Stimulated activated CD8-positive, alpha-beta memory T cell treated with anti-CD3 and anti-CD28 coated beads, Interleukin-12 subunit alpha, Interleukin-12 subunit beta, amount 100 ng/mL, for 24 hours (primary cell): Measurements from ENCODE around the gene PACS1.

Experiments
- DNase-seq: peaks from one replicate; pipeline ENCODE4 v3.0.0-alpha.2; 2020; ENCODE audit errors: extremely low read depth

Gene PACS1

DNA sequence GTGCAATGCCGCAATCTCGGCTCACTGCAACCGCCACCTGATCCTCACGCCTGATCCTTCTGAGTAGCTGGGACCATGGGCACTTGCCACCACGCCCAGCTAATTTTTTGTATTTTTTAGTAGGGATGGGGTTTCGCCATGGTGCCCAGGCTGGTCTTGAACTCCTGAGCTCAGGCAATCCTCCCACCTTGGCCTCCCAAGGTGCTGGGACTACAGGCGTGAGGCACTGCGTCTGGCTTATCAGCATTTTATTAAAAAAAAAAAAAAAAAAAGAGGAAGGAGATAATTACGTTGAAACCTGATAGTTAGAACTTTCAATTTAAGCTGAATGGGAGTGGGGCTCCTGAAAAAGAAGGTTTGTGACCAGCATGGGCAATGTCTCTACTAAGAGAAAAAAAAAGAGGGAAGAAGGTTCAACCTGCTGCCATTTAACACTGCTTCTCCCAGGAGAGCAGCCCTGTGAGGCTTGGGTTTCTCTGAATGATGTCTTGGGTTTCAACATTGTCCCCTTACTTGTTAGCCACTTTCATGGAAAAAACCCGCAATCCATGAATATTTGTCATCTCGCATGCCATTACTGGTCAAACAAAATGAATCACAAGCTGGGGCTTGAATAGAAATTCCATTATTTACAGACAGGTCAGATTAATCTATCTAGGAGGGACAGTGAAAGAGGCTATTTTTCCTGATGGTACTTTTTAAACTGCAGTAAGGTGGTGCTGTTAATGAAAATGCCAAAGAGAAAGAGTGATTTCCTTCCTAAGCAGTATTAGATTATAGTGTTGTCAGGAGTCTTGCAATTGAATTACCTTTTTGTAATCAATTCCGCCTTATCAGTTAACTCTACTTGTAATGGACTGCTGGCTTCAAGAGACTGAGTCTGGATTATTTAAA, 72.5 kb downstream of the PACS1 start:
- DNase-seq = no peak

DNA sequence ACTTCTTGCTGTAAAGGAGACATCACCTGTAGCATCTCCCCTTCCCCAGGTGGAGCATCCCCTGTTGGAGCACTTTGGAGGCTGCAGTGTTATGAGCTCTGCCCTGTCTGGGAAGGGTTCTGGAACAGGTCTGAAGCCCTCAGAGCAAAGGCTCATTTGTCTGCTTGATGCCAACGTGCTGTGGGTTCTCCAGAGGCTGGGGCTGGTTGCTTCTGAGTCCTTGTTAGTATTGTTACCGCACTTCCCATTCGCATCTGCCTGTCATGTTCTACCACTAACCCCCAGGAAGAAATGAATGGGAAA, 73.1 kb downstream of the PACS1 start:
- DNase-seq = no peak

DNA sequence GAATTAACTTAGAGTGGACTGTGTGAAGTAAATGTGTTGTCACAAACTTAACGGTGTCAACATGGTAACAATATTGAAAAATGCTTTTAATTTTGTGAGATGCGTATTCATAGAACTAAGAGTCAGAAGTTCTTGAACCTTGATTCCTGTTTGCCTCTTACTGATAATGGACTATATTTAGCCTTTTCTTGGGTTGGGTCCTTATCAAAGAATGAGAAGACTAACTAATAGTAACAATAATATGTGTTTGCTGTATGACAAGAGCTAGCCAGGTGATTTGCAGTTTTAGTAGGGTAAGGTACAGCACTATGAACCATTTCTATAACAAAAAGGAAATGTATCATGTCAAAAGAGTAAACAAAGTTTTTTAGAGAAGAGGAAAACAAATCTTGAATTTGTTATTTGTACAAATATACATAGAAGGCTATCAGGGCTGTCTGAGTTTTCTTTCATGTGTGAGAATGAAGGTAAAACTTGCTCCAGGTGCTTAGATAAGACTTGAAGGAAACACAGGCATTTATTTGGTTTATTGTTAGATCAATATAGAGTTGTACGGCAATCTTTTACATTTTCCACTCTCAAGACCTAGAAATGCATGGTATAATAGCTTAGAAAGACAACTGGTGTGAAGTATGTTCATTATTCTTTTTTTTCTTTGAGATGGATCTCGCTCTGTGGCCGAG, 74.1 kb downstream of the PACS1 start:
- no peak for DNase-seq

DNA sequence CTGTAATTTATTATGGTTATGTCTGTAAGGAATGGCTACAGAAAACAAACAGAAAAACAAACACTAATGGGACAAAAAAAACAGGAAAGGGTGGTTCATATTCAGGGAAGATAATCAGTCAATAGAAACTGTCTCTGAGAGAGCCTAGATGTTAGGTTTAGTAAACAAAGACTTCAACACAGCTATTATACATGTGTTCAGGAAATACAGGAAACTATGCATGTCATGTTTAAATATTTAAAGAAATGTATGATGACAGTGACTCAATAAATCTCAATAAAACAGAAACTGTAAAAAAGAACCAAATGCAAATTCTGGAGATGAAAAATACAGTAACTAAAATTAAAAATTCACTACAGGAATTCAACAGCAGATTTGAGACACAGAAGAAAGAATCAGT, 76.0 kb downstream of the PACS1 start:
- DNase-seq = no peak

DNA sequence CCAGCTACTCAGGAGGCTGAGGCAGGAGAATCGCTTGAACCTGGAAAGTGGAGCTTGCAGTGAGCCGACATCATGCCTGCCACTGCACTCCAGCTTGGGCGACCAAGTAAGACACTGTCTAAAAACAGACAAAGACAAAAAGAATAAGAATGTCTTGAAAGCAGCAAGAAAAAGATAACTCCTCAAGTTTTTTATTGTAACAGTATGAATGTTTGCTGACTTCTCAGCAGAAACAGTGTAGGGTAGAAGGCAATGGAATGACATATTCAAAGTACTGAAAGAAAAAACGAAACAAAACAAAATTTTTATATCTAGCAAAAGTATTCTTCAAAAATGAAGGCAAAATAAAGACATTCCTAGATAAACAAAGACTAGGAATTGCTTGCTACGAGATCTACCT, 76.9 kb downstream of the PACS1 start:
- DNase-seq = no peak

DNA sequence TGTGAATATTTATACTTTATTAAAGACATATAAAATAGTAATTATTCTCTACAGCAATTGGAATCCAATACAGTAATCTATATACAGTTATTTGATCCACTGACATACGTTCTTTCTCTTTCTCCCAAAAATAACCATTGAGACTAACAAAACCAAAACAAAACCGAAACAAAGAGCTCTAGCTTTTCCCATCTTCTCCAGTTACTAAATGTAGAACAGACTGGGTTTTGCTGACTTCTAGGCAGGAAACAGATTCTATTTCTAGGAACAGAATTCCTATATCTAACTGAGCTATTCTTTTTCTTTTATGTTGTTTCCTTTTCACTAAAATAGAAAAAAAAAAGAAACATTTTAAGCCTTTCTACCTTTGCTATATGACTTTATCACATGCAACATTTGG, 80.1 kb downstream of the PACS1 start:
- no peak for DNase-seq

DNA sequence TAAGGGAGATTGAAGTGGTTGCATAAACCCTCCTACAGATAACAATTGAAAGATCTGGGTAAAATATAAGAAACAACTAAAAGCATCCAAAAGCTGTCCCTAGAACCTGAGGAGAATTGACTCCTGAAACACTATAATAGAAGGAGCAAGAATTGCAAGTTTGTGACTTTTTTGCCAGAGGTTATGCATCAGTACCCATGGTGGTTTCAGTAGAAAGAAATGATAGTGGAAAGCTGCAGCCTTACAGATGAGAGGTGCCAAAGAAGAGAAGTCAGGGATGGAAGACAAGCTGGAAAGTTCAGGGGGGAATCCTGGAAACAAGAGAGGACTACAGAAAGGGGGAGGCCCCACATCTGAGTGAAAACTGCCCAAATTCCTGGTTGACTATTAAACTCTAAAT, 80.7 kb downstream of the PACS1 start:
- DNase-seq = no peak

DNA sequence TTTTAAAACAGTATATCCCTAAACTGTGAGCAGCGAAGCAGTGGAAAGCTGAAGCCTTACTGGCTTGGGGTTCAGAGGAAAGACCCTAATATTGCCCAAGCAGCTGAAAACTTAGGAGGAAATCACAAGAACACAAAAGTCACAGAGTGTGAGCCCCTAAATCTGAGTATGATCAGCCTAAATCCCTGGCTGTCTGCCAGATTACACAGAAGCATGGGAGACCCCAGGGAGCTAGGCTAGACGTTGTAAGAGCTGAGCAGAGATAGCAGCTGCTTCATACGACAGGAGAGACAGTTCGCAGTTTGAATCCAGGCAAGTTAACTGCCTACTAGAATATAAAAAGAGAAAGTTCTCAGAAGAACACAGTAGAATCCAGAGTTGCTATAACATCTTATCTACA, 81.2 kb downstream of the PACS1 start:
- DNase-seq = no peak

DNA sequence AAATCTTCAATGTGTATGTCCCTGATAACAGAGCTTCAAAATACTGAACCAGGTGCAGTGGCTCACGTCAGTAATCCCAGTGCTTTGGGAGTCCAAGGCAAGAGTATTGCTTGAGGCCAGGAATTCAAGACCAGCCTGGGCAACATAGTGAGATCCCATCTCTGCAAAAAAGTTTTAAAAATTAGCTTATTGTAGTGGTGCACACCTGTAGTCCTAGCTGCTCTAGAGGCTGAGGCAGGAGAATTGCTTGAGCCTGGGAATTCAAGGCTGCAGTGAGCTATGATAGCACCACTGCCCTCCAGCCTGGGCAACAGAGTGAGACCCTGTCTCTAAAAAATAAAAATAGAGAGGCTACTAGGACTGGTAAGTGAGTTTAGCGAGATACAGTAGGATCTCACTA, 84.0 kb downstream of the PACS1 start:
- no peak for DNase-seq

DNA sequence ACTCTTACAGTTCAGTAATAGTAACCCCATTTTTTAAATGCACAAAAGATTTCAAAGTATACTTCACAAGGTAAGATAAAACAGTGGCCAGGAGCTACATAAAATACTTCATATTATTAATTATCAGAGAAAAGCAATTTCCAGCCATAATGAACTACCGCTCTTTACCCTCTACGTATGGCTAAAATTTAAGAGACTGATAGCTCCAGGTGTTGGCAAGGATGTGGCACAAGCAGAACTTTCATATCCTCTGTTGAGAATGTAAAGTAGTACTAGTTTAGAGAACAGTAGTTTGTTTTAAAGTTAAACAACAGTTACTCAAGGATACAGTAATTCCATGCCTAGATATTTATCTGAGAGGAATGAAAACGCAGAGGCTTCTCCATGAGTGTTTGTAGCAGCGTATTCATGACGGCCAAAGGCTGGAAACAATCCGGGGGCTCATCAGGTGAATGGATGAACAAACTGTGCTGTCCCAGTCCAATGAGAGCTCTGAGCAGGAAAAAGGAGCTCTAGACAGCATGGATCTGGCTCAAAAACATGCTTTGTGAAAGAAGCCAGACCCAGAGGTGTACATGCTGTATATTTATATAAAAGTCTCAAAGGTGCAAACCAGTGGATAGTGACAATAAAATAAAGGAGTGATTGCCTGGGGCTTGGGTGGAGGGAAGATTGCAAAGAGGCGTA, 85.5 kb downstream of the PACS1 start:
- DNase-seq = no peak

DNA sequence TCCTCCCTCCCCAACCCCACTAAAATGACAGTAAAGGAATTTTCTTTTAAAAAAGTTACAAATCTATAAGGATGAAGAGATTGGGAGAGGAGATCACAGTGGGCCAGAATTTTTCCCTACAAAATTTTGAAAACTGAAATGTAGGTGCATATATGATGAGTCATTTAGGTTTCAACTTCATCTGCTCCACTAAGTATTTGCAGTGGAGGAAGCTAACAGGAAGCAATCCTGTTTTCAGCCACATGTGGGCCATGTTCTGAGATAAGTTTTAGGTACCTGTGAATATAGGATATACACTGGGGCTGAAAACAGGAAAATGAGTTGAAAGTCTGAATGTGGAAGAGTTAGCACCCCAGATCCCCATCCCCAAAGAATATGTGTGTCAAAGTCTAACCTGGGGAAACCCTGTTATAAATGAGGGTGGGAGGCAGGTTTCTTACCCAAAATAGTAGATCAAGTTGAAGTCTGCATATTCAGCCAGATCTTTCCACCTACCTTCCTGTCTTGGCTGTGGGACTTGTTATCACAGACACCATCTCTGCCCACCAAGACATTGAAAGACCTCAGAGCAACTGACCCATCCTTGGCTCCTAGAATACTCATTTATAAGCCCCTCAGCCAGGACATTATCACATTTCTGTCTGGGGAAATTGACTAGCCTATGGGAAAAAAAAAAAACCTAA, 87.3 kb downstream of the PACS1 start:
- no peak for DNase-seq

DNA sequence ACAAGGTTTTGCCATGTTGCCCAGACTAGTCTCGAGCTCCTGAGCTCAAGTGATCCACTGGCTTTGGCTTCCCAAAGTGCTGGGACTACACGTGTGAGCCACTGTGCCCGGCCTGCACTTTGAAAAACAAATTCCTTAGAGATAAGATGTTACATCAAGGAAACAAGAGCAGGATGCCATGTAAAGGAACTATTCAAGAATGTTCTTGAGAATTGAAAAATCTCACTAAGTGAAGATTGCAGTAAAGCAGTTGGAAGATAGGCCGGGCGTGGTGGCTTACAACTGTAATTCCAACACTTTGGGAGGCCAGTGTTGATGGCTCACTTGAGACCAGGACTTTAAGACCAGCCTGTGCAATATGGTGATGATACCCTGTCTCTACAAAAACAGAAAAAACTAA, 88.1 kb downstream of the PACS1 start:
- no peak for DNase-seq

DNA sequence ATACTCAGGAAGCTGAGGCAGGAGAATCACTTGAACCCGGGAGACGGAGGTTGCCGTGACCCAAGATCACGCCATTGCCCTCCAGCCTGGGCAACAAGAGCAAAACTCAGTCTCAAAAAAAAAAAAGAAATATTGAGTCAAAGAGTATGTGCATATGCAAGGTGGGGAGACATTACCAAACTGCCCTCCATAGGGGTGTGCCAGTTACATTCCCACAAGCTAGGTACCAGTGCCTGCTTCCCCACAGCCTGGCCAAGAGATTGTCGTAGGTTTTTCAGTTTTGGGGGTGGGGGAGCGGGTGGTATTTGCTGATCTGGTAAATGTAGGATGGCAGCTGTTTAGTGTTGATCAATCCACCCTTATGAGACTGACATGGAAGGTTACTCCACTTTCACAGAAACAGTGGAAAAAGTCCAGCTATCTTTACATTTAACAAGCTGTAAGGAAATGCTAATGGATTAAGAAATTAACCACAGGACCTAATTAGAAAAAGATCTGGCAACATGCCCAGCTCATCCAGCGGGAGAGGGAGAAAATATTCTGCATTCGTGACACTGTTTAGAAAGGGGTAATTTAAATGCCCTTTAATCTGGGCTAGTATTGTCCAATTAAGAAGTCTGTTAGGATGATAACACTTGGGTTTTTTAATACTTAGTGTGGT, 89.4 kb downstream of the PACS1 start:
- DNase-seq = no peak

DNA sequence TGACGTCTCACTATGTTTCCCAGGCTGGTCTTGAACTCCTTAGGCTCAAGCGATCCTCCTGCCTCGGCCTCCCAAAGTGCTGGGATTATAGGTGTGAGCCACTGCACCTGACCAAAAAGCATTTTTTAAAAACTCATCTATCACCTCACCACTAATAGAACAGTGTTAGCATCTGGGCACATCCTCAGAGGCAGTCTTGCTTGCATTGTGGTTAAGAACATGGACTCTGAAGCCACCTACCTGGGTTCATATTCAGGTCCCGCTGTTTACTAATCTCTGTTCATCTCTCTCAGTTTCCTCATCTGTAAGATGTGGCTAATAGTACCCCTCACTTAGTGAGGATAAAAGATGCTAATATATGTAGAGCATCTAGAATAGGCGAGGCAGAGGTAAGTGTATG, 90.6 kb downstream of the PACS1 start:
- DNase-seq = no peak

DNA sequence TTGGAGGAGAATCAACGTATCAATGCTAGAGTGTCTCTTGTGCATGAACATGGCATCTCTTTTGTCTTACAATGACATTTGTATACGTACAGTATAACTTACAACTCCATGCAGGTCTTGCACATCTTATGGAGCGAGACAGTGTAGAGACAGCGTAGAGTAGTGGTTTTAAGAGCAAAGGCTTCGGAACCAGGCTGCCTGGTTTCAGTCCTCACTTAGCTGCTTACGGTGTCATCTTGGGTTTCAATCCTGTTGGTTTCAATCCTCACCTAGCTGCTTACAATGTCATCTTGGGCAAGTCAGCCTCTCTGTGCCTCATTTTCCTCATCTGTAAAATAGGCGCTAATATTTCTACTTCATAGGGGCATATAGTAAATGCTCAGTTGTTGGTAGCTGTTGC, 98.2 kb downstream of the PACS1 start:
- no peak for DNase-seq

DNA sequence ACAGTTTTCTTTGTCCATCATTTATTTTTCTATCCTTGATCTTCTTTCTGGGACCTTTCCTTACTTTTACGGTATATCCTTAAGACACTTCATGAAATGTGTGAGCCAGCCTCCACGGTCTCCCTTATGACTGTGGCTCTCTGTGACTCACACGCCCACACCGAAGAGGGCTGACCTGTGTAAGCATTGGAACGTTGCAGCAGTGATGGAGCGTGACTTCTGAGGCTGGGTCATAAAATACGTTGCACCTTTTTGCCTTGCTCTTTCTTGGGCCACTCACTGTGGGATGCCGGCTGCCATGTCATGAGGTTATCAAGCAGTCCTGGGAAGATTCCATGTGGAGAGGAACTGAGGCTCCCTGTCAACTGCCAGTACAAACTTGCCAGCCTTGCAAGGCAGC, 102.1 kb downstream of the PACS1 start:
- DNase-seq = peak; percentile 11

DNA sequence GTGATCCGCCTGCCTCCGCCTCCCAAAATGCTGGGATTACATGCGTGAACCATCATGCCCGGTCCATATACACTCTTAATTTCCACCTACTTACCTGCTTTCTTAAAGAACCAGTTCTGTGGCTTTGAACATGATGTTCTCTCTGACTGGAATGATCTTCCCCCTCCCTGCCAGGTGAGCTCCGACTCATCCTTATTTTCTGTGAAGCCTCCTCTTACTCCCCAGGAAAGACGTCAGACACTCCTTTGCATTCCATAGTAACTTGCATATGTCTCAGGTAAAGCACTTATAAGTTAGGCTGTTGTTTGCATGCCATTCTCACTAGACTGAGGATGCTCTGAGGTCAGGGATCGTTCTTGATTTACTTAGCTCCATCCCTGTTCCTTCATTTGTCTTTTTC, 106.6 kb downstream of the PACS1 start:
- no peak for DNase-seq

DNA sequence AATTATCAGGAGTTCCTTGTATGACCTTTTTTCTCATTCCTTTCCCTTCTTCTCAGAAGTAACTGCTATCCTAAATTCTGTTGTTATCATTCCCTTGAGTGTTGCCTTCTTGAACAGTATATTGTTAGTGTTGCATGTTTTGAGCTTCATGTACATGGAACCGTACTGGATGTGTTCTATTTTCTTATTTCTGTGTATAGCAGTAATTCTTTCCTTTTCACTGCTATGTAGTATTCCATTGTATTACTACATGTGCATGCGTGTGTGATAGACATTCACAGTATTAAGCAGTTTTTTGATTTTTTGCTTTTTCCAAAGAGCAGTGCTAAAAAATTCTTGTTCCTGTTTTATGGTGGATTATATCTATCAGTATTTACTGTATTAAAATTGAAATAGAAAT, 108.1 kb downstream of the PACS1 start:
- no peak for DNase-seq

DNA sequence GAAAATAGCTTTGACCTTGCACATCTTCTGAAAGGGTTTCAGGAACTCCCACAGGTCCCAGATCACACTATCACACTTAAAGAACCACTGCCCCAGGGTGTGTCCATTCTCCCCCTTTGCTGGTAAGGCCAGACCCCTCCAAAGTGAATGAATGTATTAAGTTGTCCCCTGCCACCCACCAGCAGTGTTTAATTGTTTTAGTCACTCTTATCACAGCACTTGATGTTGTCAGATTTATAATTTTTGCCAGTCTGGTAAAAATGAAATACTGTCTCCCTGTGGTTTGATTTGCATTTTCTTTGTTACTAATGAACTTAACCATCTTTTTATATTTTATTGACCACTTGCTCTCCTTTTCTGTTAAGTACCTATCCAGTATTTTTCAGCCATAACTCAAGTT, 108.8 kb downstream of the PACS1 start:
- DNase-seq = no peak

DNA sequence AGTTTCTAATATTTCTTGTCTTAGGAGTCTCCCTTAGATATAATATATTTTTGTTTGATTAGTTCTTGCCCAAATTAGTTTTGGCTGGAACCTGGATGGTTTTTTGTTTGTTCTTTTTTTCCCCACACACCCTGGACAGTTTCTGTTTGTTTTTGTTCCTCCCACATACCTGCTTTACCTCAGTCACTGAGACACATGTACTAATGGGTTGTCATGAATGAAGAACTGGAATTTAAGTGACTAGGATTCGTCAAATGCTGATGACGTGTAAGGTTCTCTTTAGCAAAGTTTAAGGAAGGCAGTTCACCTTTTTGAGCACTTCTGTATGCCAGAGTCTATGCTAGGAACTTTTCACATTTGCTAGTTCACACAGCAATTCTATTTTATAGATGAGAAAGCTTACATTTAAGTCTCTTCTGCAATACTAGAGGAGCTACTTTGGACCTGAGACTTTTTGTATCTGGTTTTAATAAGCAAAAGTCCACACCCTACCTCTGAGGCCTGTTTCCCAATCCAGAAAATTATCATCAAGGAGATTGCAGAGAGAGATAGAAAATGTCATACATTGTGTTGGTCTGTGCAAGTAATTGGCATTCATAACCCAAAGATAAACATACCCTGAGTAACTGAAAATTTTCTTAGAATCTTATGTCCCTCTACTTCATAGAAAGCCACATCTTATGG, 111.7 kb downstream of the PACS1 start:
- no peak for DNase-seq

DNA sequence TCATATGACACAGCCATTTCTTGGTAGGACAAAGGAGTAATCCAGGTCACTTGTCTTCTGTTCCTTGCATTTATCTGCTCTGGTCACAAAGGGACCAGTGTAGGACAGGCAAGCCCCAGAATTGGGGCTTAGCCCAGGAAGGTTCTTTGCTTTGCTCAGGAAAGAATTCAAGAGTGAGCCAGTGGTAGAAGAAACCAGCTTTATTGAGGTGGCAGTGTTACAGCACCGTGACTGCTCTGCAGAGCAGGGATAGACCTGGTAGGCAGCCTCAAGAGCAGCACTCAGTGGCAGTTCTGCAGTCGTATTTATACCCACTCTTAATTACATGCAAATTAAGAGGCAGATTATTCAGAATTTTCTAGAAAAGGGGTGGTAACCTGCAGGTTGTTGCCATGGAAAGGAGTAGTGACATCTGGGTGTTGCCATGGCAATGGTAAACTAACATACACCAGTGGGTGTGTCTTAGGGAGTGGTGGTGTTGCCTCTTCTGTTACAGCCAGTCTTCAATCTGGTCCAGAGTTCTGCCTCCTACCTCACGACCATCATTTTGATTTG, 113.5 kb downstream of the PACS1 start:
- no peak for DNase-seq
